Epithelial cell of esophagus (primary cell): ENCODE measurements around the gene RFX2.

ENCODE experiments used
- DNase-seq: peaks from one replicate; pipeline ENCODE4 v3.0.0; 2010; ENCODE audit warnings: low read depth
- H3K4me3 ChIP-seq: 2 replicates; pipeline ENCODE4 v1.5.1; 2011; ENCODE audit warnings: mild to moderate bottlenecking, low read length, control low read depth
- TF ChIP-seq, protein P1 (sequence below): IDR thresholded peaks from 2 replicates; pipeline ENCODE4 v1.5.1; 2011; ENCODE audit warnings: low read depth, mild to moderate bottlenecking, low read length, control low read depth, inconsistent platforms; ENCODE audit not compliant: insufficient read depth; ENCODE audit errors: missing control alignments

Gene RFX2

GRCh38 chr19:5976768-5977167 lies 133.5 kb downstream of the RFX2 start:
- TF ChIP-seq, protein P1, sequence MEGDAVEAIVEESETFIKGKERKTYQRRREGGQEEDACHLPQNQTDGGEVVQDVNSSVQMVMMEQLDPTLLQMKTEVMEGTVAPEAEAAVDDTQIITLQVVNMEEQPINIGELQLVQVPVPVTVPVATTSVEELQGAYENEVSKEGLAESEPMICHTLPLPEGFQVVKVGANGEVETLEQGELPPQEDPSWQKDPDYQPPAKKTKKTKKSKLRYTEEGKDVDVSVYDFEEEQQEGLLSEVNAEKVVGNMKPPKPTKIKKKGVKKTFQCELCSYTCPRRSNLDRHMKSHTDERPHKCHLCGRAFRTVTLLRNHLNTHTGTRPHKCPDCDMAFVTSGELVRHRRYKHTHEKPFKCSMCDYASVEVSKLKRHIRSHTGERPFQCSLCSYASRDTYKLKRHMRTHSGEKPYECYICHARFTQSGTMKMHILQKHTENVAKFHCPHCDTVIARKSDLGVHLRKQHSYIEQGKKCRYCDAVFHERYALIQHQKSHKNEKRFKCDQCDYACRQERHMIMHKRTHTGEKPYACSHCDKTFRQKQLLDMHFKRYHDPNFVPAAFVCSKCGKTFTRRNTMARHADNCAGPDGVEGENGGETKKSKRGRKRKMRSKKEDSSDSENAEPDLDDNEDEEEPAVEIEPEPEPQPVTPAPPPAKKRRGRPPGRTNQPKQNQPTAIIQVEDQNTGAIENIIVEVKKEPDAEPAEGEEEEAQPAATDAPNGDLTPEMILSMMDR: no peak
- peak overlapping the region; percentile 86 for H3K4me3 ChIP-seq
- no peak for DNase-seq

DNA sequence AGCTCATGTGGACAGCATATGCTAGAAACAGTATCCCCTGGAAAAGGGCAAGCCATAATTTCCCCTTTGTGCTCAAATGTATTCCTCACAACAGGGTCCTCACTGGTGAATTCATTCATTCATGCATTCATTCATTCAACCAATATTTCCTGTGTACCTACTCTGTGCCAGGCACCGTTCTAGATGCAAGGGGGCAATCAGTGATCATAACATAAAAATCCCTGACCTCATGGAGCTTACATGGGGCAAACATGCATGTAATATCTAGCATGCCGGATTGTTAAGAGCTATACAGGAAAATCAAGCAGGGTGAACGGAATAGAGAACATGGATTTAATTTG lies 134.9 kb downstream of the RFX2 start:
- DNase-seq: no peak
- TF ChIP-seq, protein P1: no peak
- no peak overlapping the region for H3K4me3 ChIP-seq

DNA sequence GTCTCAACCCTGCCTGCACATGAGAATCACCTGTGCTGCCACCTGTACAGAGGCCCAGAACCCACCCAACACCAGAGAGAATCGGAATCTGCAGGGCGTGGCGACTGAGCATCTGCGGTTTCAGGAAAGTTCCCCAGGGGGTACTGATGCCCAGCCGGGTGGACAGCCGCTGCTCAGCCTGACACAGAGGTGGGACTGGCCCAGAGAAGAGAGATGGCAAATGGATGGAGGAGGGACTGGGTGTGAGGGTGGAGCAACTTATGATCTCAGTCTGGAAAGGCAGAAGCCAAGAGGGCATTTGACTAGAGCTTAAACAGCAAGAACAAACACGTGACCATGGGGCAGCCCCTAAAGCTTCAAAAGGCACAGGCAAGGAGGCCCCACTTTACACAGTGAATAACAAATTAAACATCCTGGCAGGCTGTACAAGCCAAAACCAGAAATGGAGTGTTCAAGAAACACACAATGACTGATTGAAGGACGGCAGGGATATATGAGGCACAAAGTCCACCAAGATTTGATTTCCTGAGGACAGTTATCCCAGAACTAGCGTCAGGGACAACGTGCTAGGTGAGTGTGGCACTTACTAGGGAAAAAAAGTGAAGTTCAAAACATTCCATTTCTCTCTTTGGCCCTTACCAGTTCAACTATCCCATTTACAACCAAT lies 135.4 kb downstream of the RFX2 start:
- no peak overlapping the region for H3K4me3 ChIP-seq
- peak; percentile 46 for DNase-seq

GRCh38 chr19:5973867-5974635 lies 136.2 kb downstream of the RFX2 start:
- peak; percentile 47 for DNase-seq
- no peak overlapping the region for H3K4me3 ChIP-seq
- TF ChIP-seq, protein P1: no peak

More for the DNA sequence above, 135.4 kb downstream of the RFX2 start:
- TF ChIP-seq, protein P1: no peak

- TF ChIP-seq, protein P1: no peak
- DNase-seq: no peak
- H3K4me3 ChIP-seq: no peak overlapping the region
These were observed 136.9 kb downstream of the RFX2 start for GRCh38 chr19:5973376-5973775.

GRCh38 chr19:5972355-5972731 lies 138.0 kb downstream of the RFX2 start:
- H3K4me3 ChIP-seq: no peak overlapping the region
- no peak for DNase-seq
- TF ChIP-seq, protein P1: no peak
